ENCODE data around the gene MYH9. TPM values are rescaled to one million over a fixed set of nuclear protein-coding genes. Genes with fewer than 3 reads are reported as not detected.

Gene MYH9
- total RNA-seq, 1 experiment from 2014 or later = 758 TPM

DNA sequence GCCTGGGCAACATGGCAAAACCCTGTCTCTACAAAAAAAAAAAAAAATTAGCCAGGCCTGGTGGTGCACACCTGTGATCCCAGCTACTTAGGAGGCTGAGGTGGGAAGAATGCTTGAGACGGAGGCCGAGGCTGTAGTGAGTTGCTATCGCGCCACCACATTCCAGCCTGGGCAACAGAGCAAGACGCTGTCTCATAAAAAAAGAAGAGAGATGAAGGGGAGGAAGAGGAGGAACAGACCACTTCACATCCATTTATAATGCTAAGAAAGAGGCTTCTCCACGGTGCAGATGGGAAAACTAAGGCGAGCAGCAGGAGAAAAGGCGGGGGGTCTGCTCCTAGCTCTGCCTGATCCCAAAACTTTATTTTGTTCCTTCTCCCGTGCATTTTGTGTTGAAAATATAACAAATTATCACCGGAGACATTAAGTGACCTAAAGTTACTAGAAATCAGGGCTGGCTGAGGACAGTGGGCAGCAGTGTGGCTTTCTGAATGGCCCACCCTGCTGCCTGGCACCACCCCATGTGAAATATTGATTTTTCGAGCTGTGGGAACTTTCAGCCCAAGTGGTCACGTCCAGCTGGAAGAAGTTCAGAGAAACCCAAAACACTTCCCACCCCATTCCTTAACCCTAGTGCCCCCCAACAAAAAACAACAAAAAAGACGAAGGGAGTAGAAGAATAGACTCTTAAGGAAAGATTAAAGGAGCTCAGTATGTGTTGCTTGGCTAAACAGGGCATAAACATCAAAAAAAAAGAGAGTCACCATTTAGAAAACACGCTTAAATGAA, 9.5 kb downstream of the MYH9 start:
- Histone ChIP-seq H3F3A (ENCODE audit: insufficient read depth, low read depth) (peaks cover 95% of the 10 kb centered on the region), H3K27ac (peak overlapping the region; percentile 56), H3K9me2 (ENCODE audit: insufficient read depth) (no peaks in the 10 kb centered on the region), H3K4me2 (peak overlapping the region; percentile 64; the same call in 1 of the 2 replicates), H3K9me3 (ENCODE audit: insufficient read depth, low read depth) (no peaks in the 10 kb centered on the region), H4K20me1 (ENCODE audit: insufficient read depth) (peaks cover 81% of the 10 kb centered on the region), H3K79me2 (ENCODE audit: low read depth) (peaks cover 100% of the 10 kb centered on the region), H3K4me3 (no peak overlapping the region), H2AFZ (no peak overlapping the region), H3K36me3 (ENCODE audit: low read depth) (peaks cover 34% of the 10 kb centered on the region), H3K27me3 (ENCODE audit: insufficient read depth, low read depth) (no peaks in the 10 kb centered on the region), H3K4me1 (replicated peaks; ENCODE audit: insufficient read depth) (peaks cover 92% of the 10 kb centered on the region)
- POLR2A ChIA-PET (ENCODE audit: unreplicated experiment) = interaction anchor here (0.7 to 0.8 kb wide), 4 partner anchors 13 to 92 kb away, joined by 4 to 16 read pairs (median 6); no protein-coding TSS in a partner anchor
- DNase-seq = no peak
- CTCF ChIA-PET = interaction anchor here (0.6 to 0.9 kb wide), 3 partner anchors 82 to 92 kb away, joined by 3 to 24 read pairs (median 4); no protein-coding TSS in a partner anchor
- intact Hi-C loops (cut with micrococcal nuclease; ENCODE audit: unreplicated experiment) = no loop called here
- TF ChIP-seq EZH2 (IDR thresholded peaks at IDR 0.05; ENCODE audit: low read depth) = no peak
- TF ChIP-seq, protein P1, sequence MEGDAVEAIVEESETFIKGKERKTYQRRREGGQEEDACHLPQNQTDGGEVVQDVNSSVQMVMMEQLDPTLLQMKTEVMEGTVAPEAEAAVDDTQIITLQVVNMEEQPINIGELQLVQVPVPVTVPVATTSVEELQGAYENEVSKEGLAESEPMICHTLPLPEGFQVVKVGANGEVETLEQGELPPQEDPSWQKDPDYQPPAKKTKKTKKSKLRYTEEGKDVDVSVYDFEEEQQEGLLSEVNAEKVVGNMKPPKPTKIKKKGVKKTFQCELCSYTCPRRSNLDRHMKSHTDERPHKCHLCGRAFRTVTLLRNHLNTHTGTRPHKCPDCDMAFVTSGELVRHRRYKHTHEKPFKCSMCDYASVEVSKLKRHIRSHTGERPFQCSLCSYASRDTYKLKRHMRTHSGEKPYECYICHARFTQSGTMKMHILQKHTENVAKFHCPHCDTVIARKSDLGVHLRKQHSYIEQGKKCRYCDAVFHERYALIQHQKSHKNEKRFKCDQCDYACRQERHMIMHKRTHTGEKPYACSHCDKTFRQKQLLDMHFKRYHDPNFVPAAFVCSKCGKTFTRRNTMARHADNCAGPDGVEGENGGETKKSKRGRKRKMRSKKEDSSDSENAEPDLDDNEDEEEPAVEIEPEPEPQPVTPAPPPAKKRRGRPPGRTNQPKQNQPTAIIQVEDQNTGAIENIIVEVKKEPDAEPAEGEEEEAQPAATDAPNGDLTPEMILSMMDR (conservative IDR thresholded peaks at IDR 0.05) = no peak
- no TSS peak for BruUV-seq (replicated peaks)

DNA sequence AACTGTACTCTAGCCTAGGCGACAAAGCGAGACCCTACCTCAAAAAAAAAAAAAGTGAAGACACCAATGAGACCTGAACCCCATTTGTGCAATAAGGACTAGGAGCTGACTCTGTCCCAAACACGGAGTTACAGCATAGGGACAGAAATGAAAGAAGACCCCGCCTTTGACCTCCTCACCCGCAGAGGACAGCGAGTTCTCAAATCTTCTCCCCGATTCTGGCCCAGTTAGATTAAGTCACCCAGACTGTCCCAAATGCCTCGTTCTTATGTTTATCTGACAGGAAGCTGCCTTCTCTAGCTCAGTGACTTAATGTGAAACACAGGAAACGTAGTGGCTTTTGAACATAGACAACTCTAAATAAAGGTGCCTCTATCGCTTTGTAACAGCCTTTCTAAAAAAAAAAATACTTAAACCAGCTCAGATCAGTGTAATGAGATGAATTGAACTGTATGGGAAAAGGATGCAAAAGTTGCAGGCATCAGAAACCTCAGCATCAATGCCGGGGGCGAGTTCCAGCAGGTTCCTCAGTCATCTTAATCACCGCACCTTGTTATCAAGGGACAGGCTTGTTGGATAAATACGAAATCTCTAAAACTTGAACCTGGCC, 10.6 kb downstream of the MYH9 start:
- Histone ChIP-seq H3K27me3 (ENCODE audit: insufficient read depth, low read depth) (no peaks in the 10 kb centered on the region), H3K36me3 (ENCODE audit: low read depth) (peaks cover 35% of the 10 kb centered on the region), H3K4me1 (replicated peaks; ENCODE audit: insufficient read depth) (peaks cover 93% of the 10 kb centered on the region), H3F3A (ENCODE audit: insufficient read depth, low read depth) (peaks cover 97% of the 10 kb centered on the region), H3K79me2 (ENCODE audit: low read depth) (peaks cover 100% of the 10 kb centered on the region), H4K20me1 (ENCODE audit: insufficient read depth) (peaks cover 76% of the 10 kb centered on the region), H3K9me2 (ENCODE audit: insufficient read depth) (no peaks in the 10 kb centered on the region), H3K4me2 (no peak overlapping the region), H2AFZ (no peak overlapping the region), H3K9me3 (ENCODE audit: insufficient read depth, low read depth) (no peaks in the 10 kb centered on the region), H3K4me3 (no peak overlapping the region), H3K27ac (peak overlapping the region; percentile 4; the same call in 1 of the 2 replicates)
- ChIA-PET POLR2A (ENCODE audit: unreplicated experiment) (interaction anchor here (0.5 to 0.6 kb wide), 2 partner anchors 27 to 105 kb away, joined by 3 to 15 read pairs; partner anchors contain the start of gene TXN2), CTCF (interaction anchor here (0.5 to 0.9 kb wide), 2 partner anchors 17 to 94 kb away, joined by 4 to 6 read pairs; no protein-coding TSS in a partner anchor)
- intact Hi-C loops (cut with micrococcal nuclease; ENCODE audit: unreplicated experiment) = no loop called here
- DNase-seq = no peak
- TF ChIP-seq EZH2 (IDR thresholded peaks at IDR 0.05; ENCODE audit: low read depth) = no peak
- TF ChIP-seq, protein P1 (conservative IDR thresholded peaks at IDR 0.05) = no peak
- BruUV-seq (replicated peaks) = no TSS peak

DNA sequence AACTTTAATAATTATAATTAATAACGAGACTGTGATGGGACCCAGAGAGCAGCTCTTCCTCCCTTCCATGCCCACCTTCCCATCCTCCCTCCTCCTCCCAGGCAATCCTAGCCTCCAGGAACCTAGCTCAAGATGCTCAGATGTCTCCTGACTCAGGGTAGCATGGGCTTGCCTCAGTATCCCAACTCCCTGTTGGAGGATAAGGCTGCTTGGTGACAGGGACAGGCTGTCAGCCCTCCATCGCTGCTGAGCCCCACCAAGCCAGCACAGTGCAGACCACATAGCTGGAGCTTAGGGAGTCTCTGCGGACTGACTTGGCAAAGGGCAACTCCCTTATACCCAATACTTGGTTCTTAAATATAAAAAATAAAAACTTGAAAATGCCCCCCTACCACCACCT, 11.5 kb downstream of the MYH9 start:
- Histone ChIP-seq H3K27me3 (ENCODE audit: insufficient read depth, low read depth) (no peaks in the 10 kb centered on the region), H3F3A (ENCODE audit: insufficient read depth, low read depth) (peaks cover 97% of the 10 kb centered on the region), H3K27ac (peak overlapping the region; percentile 18), H4K20me1 (ENCODE audit: insufficient read depth) (peaks cover 71% of the 10 kb centered on the region), H3K36me3 (ENCODE audit: low read depth) (peaks cover 37% of the 10 kb centered on the region), H3K4me1 (replicated peaks; ENCODE audit: insufficient read depth) (peaks cover 94% of the 10 kb centered on the region), H3K9me3 (ENCODE audit: insufficient read depth, low read depth) (no peaks in the 10 kb centered on the region), H2AFZ (no peak overlapping the region), H3K79me2 (ENCODE audit: low read depth) (peaks cover 100% of the 10 kb centered on the region), H3K4me3 (no peak overlapping the region), H3K9me2 (ENCODE audit: insufficient read depth) (no peaks in the 10 kb centered on the region), H3K4me2 (no peak overlapping the region)
- BruUV-seq (replicated peaks) = no TSS peak
- CTCF ChIA-PET = interaction anchor here (0.5 kb wide), 1 partner anchor 16 kb away, joined by 6 read pairs; no protein-coding TSS in a partner anchor
- DNase-seq = no peak
- TF ChIP-seq, protein P1 (conservative IDR thresholded peaks at IDR 0.05) = no peak
- TF ChIP-seq EZH2 (IDR thresholded peaks at IDR 0.05; ENCODE audit: low read depth) = no peak
- POLR2A ChIA-PET (ENCODE audit: unreplicated experiment) = interaction anchor here (0.5 kb wide), 1 partner anchor 81 kb away, joined by 6 read pairs; no protein-coding TSS in a partner anchor
- intact Hi-C loops (cut with micrococcal nuclease; ENCODE audit: unreplicated experiment) = no loop called here
